ENCODE measurements around the gene USP54.
A peak's percentile ranks its signal among the peaks of the same experiment; 100 is the strongest.
"Not testable (repeated sequence)": the region's sequence is repeated elsewhere in the genome, so short reads cannot be mapped to it uniquely, and the experiment has no call there.

The USP54 gene

DNA sequence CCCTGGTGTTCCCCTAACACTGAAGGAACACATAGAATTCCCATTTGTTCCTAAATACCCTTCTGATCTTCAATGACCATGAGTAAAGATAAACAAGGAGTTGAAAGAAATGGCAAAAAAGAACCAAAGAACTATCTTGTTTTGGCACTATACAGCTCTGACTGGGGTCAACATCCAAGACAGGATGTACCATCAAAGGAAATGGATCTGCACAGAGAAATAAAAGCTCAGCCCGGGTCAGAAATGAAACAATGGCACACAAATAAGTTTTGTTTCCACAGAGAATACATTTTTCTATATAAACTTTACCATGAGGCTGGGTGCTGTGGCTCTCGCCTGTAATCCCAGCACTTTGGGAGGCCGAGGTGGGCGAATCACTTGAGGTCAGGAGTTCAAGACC, 18.0 kb upstream of the USP54 start:
- no peaks in the 10 kb centered on the region for H3K9me3 Mint-ChIP-seq
- no peak overlapping the region for H3K27ac Mint-ChIP-seq
- no peaks in the 10 kb centered on the region for H3K36me3 Mint-ChIP-seq (ENCODE audit: low read depth)
- no peak overlapping the region for H3K4me3 Mint-ChIP-seq
- no peak for DNase-seq (ENCODE audit: low spot score)
- H3K27me3 Mint-ChIP-seq (ENCODE audit: low read depth): no peaks in the 10 kb centered on the region
- H3K4me1 Mint-ChIP-seq (ENCODE audit: low read depth): no peaks in the 10 kb centered on the region

- Mint-ChIP-seq H3K36me3 (ENCODE audit: low read depth) (no peaks in the 10 kb centered on the region), H3K27ac (no peak overlapping the region), H3K4me1 (ENCODE audit: low read depth) (peaks cover 2% of the 10 kb centered on the region), H3K27me3 (ENCODE audit: low read depth) (peaks cover 4% of the 10 kb centered on the region), H3K9me3 (no peaks in the 10 kb centered on the region), H3K4me3 (no peak overlapping the region)
- no peak for DNase-seq (ENCODE audit: low spot score)
These were observed 10.4 kb upstream of the USP54 start for GRCh38 chr10:73601486-73601921.

DNA sequence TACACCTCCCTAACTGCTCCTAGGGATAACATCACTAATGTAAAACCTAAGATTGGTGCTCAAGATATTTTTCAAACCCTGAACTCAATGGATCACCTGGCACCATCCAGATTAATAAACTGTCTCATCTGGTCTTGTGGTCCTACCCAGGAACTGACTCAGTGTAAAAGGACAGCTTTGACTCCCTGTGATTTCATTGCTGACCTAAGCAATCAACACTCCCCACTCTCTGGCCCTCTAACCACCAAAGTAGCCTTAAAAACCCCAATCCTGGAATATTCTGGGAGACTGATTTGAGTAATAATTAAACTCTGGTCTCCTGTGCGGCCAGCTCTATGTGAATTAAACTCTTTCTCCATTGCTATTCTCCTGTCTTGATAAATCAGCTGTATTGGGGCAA, 6.2 kb upstream of the USP54 start:
- Mint-ChIP-seq H3K27me3 (ENCODE audit: low read depth) (peaks cover 4% of the 10 kb centered on the region), H3K36me3 (ENCODE audit: low read depth) (no peaks in the 10 kb centered on the region), H3K27ac (no peak overlapping the region), H3K4me1 (ENCODE audit: low read depth) (peaks cover 4% of the 10 kb centered on the region), H3K9me3 (no peaks in the 10 kb centered on the region), H3K4me3 (no peak overlapping the region)
- DNase-seq (ENCODE audit: low spot score): no peak

DNA sequence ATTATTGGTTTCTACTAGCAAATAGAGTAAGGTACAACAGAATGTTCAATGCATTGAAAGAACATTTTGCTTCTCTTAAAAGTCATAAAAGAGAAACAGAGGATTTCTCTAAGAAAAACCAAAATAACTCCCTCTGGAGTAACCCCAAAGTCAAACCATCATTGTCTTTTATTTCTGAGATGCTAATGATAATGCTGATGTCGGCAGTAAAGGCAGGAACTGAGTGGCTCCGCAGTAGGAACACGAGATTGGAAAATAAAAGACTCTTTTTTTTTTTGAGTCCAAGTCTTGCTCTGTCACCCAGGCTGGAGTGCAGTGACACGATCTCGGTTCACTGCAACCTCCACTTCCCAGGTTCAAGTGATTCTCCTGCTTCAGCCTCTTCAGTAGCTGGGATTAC, 2.7 kb upstream of the USP54 start:
- Mint-ChIP-seq H3K27ac (no peak overlapping the region), H3K9me3 (no peaks in the 10 kb centered on the region), H3K36me3 (ENCODE audit: low read depth) (no peaks in the 10 kb centered on the region), H3K4me1 (ENCODE audit: low read depth) (peaks cover 14% of the 10 kb centered on the region), H3K4me3 (no peak overlapping the region), H3K27me3 (ENCODE audit: low read depth) (peaks cover 2% of the 10 kb centered on the region)
- no peak for DNase-seq (ENCODE audit: low spot score)

GRCh38 chr10:73593110-73593509, 2.0 kb upstream of the USP54 start:
- H3K27ac Mint-ChIP-seq: no peak overlapping the region
- DNase-seq (ENCODE audit: low spot score): no peak
- no peak overlapping the region for H3K4me3 Mint-ChIP-seq
- H3K27me3 Mint-ChIP-seq (ENCODE audit: low read depth): peaks cover 6% of the 10 kb centered on the region
- no peaks in the 10 kb centered on the region for H3K36me3 Mint-ChIP-seq (ENCODE audit: low read depth)
- peaks cover 14% of the 10 kb centered on the region for H3K4me1 Mint-ChIP-seq (ENCODE audit: low read depth)
- H3K9me3 Mint-ChIP-seq: no peaks in the 10 kb centered on the region

DNA sequence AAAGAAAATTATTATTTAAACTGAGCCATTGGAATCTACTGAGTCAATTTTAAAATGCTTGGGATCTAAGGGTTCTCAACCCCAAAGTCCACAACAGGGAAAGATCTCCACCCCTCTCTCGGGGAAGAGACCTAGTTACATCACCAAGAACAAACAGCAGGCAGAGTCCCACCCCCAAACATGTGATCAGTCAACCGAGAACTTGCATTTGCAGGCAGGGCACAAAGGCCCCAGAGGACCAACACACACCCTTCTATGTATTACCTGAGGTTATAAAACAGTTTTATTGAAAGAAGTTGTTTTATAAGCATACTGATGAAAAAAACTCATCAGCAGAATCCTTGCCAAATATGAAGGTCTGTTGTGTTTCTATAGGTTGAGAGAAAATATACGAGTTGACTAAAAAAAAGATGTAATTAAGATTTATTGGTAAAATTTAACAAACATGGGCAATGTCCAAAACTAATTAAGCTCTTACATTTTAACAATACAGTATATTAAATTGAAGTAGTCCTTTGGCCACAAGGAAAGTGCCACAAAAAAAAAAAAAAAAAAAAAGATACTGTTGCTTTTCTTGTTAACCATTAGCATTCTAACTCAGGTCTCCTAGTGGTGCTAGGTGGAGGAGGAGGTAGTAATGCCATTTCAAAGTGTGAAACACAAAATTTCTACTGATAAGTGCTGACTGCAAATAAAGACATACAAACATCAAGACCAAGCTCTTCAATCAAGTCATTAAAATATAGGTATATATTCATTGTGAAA, 975 bp upstream of the USP54 start:
- Mint-ChIP-seq H3K9me3 (no peaks in the 10 kb centered on the region), H3K27ac (no peak overlapping the region), H3K4me1 (ENCODE audit: low read depth) (peaks cover 14% of the 10 kb centered on the region), H3K36me3 (ENCODE audit: low read depth) (no peaks in the 10 kb centered on the region), H3K27me3 (ENCODE audit: low read depth) (peaks cover 6% of the 10 kb centered on the region), H3K4me3 (peak overlapping the region; percentile 76)
- DNase-seq (ENCODE audit: low spot score): no peak

- H3K27ac Mint-ChIP-seq: no peak overlapping the region
- H3K36me3 Mint-ChIP-seq (ENCODE audit: low read depth): no peaks in the 10 kb centered on the region
- H3K4me3 Mint-ChIP-seq: no peak overlapping the region
- no peaks in the 10 kb centered on the region for H3K9me3 Mint-ChIP-seq
- peaks cover 6% of the 10 kb centered on the region for H3K27me3 Mint-ChIP-seq (ENCODE audit: low read depth)
- DNase-seq (ENCODE audit: low spot score): no peak
- peaks cover 14% of the 10 kb centered on the region for H3K4me1 Mint-ChIP-seq (ENCODE audit: low read depth)
These were observed 1.5 kb downstream of the USP54 start for GRCh38 chr10:73589563-73590126.

DNA sequence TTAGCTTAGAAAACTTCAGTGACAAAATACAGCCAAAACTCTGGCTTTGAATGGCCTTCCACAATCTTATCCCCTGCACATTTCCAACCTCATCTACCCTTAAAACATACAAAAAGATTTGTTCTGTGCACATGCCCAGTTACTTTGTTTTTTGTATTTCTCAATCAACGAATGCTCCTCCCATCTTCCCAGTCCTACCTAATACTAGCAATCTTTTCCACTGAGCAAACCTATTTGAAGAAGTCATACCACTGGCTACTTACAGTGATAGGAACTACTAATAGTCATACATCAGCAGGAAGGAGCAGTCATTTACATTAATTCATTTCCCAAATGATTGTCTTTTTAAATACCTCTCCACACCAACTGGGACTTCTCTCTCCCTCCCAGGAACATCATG, 2.5 kb downstream of the USP54 start:
- no peak for DNase-seq (ENCODE audit: low spot score)
- H3K36me3 Mint-ChIP-seq (ENCODE audit: low read depth): no peaks in the 10 kb centered on the region
- no peak overlapping the region for H3K27ac Mint-ChIP-seq
- H3K4me1 Mint-ChIP-seq (ENCODE audit: low read depth): peaks cover 14% of the 10 kb centered on the region
- H3K4me3 Mint-ChIP-seq: no peak overlapping the region
- H3K9me3 Mint-ChIP-seq: no peaks in the 10 kb centered on the region
- peaks cover 6% of the 10 kb centered on the region for H3K27me3 Mint-ChIP-seq (ENCODE audit: low read depth)

- H3K4me1 Mint-ChIP-seq (ENCODE audit: low read depth): peaks cover 8% of the 10 kb centered on the region
- H3K4me3 Mint-ChIP-seq: no peak overlapping the region
- peaks cover 8% of the 10 kb centered on the region for H3K27me3 Mint-ChIP-seq (ENCODE audit: low read depth)
- H3K36me3 Mint-ChIP-seq (ENCODE audit: low read depth): no peaks in the 10 kb centered on the region
- H3K9me3 Mint-ChIP-seq: no peaks in the 10 kb centered on the region
- no peak for DNase-seq (ENCODE audit: low spot score)
- no peak overlapping the region for H3K27ac Mint-ChIP-seq
These were observed 4.6 kb downstream of the USP54 start for GRCh38 chr10:73586583-73586984.

DNA sequence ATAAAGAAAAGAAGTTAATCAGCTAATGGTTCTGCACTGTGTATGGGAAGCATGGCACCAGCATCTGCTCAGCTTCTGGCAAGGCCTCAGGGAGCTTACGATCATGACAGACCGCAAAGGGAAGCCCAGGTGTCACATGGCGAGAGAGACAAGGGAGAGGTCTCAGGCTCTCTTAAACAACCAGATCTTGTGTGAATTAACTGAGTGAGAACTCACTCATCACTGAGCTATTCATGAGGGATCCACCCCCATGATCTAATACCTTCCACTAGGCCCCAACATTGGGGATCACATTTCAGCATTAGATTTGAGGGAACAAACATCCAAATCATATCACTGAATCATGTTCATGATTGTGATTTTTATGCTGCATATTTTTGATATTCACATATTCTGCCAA, 5.8 kb downstream of the USP54 start:
- H3K36me3 Mint-ChIP-seq (ENCODE audit: low read depth): no peaks in the 10 kb centered on the region
- peaks cover 6% of the 10 kb centered on the region for H3K27me3 Mint-ChIP-seq (ENCODE audit: low read depth)

GRCh38 chr10:73584737-73585136, 6.4 kb downstream of the USP54 start:
- H3K27ac Mint-ChIP-seq: no peak overlapping the region

More for the DNA sequence above, 5.8 kb downstream of the USP54 start:
- DNase-seq (ENCODE audit: low spot score): no peak
- H3K4me3 Mint-ChIP-seq: no peak overlapping the region
- peaks cover 2% of the 10 kb centered on the region for H3K4me1 Mint-ChIP-seq (ENCODE audit: low read depth)
- H3K9me3 Mint-ChIP-seq: no peaks in the 10 kb centered on the region
- no peak overlapping the region for H3K27ac Mint-ChIP-seq

DNA sequence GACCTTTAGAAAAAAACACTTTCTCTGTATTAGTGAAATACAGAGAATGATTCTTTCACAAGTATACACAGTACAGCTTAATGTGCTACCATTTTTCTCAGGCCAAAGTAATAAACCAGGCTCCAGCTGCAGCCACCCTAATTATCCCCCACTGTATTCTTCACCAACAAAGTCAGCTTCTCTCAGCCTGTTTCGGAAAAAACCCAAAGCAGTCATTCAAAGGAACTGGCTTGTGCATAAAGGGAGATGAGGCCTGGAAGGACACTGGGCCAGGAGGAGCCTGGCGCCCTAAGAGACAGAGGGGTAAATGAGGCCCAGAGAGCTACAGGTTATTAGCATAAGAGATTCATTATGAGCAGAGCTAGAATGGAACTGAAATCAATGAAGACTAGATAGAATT, 9.2 kb downstream of the USP54 start:
- H3K27ac Mint-ChIP-seq: no peak overlapping the region
- no peak for DNase-seq (ENCODE audit: low spot score)
- no peaks in the 10 kb centered on the region for H3K9me3 Mint-ChIP-seq
- peaks cover 7% of the 10 kb centered on the region for H3K27me3 Mint-ChIP-seq (ENCODE audit: low read depth)
- no peaks in the 10 kb centered on the region for H3K4me1 Mint-ChIP-seq (ENCODE audit: low read depth)
- no peaks in the 10 kb centered on the region for H3K36me3 Mint-ChIP-seq (ENCODE audit: low read depth)
- no peak overlapping the region for H3K4me3 Mint-ChIP-seq

More at GRCh38 chr10:73584737-73585136, 6.4 kb downstream of the USP54 start:
- Mint-ChIP-seq H3K9me3 (no peaks in the 10 kb centered on the region), H3K36me3 (ENCODE audit: low read depth) (no peaks in the 10 kb centered on the region), H3K4me3 (no peak overlapping the region), H3K27me3 (ENCODE audit: low read depth) (peaks cover 6% of the 10 kb centered on the region), H3K4me1 (ENCODE audit: low read depth) (peaks cover 2% of the 10 kb centered on the region)
- DNase-seq (ENCODE audit: low spot score): no peak

GRCh38 chr10:73578927-73579326, 12.2 kb downstream of the USP54 start:
- not testable (repeated sequence) for DNase-seq (ENCODE audit: low spot score); H3K4me3 Mint-ChIP-seq; H3K4me1 Mint-ChIP-seq (ENCODE audit: low read depth); H3K36me3 Mint-ChIP-seq (ENCODE audit: low read depth); H3K27ac Mint-ChIP-seq; H3K9me3 Mint-ChIP-seq
- H3K27me3 Mint-ChIP-seq (ENCODE audit: low read depth): peaks cover 11% of the 10 kb centered on the region

DNA sequence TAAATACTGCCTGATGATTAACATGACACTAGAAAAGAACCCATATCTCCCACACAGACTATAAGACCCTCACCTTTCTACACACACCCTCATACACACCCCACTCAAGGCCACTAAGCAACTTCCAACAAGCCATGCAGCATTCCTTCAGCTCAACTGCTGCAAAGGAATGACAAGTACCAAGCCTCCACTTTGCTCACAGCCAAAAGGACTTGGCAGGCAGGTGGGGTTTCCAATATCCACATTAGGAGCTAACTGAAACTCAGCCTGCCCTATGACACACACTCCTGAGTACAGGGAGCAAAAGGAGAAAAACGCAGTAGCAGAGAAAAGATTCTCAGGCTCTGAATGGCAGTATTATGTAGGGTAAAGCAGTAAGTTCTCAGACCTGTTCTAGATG, 13.4 kb downstream of the USP54 start:
- no peak overlapping the region for H3K4me3 Mint-ChIP-seq
- H3K4me1 Mint-ChIP-seq (ENCODE audit: low read depth): no peaks in the 10 kb centered on the region
- no peaks in the 10 kb centered on the region for H3K36me3 Mint-ChIP-seq (ENCODE audit: low read depth)
- H3K9me3 Mint-ChIP-seq: no peaks in the 10 kb centered on the region
- no peak overlapping the region for H3K27ac Mint-ChIP-seq
- H3K27me3 Mint-ChIP-seq (ENCODE audit: low read depth): peaks cover 8% of the 10 kb centered on the region
- DNase-seq (ENCODE audit: low spot score): no peak

Data from T-helper 2 cell treated with Interferon-gamma antibody and Interleukin-4, amounts not matched to agents 5 μg/mL and 100 μg/mL, for 36 hours (primary cell).